ENCODE measurements around the gene PCGF1. TPM values are rescaled to one million over a fixed set of nuclear protein-coding genes. Genes with fewer than 3 reads are reported as not detected.

PCGF1 gene
- total and polyA plus RNA-seq, 2 of the 13 experiments (the other 11 are each of a cell fraction or from before 2014, with no cell fraction given) = 20.4 to 22.6 TPM

- no peak for TF ChIP-seq LRRFIP1 (CRISPR knock-in tag; conservative IDR thresholded peaks at IDR 0.05)
- TF ChIP-seq ZNF615 (CRISPR knock-in tag; IDR thresholded peaks at IDR 0.05; ENCODE audit: borderline replicate concordance) = no peak
- TF ChIP-seq, protein P1, sequence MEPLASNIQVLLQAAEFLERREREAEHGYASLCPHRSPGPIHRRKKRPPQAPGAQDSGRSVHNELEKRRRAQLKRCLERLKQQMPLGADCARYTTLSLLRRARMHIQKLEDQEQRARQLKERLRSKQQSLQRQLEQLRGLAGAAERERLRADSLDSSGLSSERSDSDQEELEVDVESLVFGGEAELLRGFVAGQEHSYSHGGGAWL (CRISPR knock-in tag; IDR thresholded peaks at IDR 0.05) = no peak
- no peak for TF ChIP-seq MLLT10 (CRISPR knock-in tag; IDR thresholded peaks at IDR 0.05)
- TF ChIP-seq CC2D1A (CRISPR knock-in tag; IDR thresholded peaks at IDR 0.05) = no peak
- TF ChIP-seq, protein P2, sequence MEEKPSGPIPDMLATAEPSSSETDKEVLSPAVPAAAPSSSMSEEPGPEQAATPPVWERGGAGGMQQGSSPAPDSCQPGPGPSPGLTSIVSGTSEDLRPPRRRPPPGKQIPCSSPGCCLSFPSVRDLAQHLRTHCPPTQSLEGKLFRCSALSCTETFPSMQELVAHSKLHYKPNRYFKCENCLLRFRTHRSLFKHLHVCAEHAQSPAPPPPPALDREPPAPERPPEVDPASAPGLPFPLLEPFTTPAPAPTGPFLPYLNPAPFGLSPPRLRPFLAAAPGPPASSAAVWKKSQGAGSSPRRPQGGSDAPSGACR (CRISPR knock-in tag; IDR thresholded peaks at IDR 0.05) = no peak
- peak; percentile 33; the same call in 1 of the 2 replicates for TF ChIP-seq ZNF879 (CRISPR knock-in tag; IDR thresholded peaks at IDR 0.05)
- TF ChIP-seq SOX5 (CRISPR knock-in tag; IDR thresholded peaks at IDR 0.05; ENCODE audit: borderline replicate concordance) = peak; percentile 75; the same call in 1 of the 2 replicates
- no peak for TF ChIP-seq U2AF1 (optimal IDR thresholded peaks at IDR 0.05; ENCODE audit: low read depth, low read length)
- peak; percentile 78 for TF ChIP-seq HMG20B (CRISPR knock-in tag; conservative IDR thresholded peaks at IDR 0.05)
- TF ChIP-seq ZBTB3 (CRISPR knock-in tag; IDR thresholded peaks at IDR 0.05; ENCODE audit: borderline replicate concordance, low read depth) = no peak; the same call in 1 of the 2 replicates
- no peak for TF ChIP-seq ZNF17 (CRISPR knock-in tag; IDR thresholded peaks at IDR 0.05)
- TF ChIP-seq RFX1 (IDR thresholded peaks at IDR 0.05) = no peak
- no peak for TF ChIP-seq ZNF501 (CRISPR knock-in tag; IDR thresholded peaks at IDR 0.05)
- TF ChIP-seq RORA (CRISPR knock-in tag; IDR thresholded peaks at IDR 0.05) = no peak
- TF ChIP-seq ZNF234 (CRISPR knock-in tag; conservative IDR thresholded peaks at IDR 0.05) = no peak
- TF ChIP-seq MEIS1 (CRISPR knock-in tag; IDR thresholded peaks at IDR 0.05; ENCODE audit: borderline replicate concordance) = no peak
- TF ChIP-seq SCMH1 (CRISPR knock-in tag; IDR thresholded peaks at IDR 0.05; ENCODE audit: borderline replicate concordance) = no peak
- peak; percentile 100 for TF ChIP-seq RXRA (CRISPR knock-in tag; IDR thresholded peaks at IDR 0.05)
- no peak for TF ChIP-seq SYNCRIP (IDR thresholded peaks at IDR 0.05; ENCODE audit: insufficient read depth, low read depth, low read length)
Observed at GRCh38 chr2:74502147-74502719, 5.3 kb downstream of the PCGF1 start (continued).
